ENCODE measurements around the gene DGKQ.
"Not testable (repeated sequence)": the region's sequence is repeated elsewhere in the genome, so short reads cannot be mapped to it uniquely, and the experiment has no call there.

The DGKQ gene

GRCh38 chr4:993111-994029, 20.0 kb upstream of the DGKQ start, which contains the start of gene SLC26A1:
Gene SLC26A1, minus strand, starts transcription at chr4:993404. Its CDS starts 1,701 bp downstream, at chr4:991703.
- no peak for DNase-seq (ENCODE audit: low read depth)

GRCh38 chr4:992297-993110, 19.1 kb upstream of the DGKQ start:
- no peak for DNase-seq (ENCODE audit: low read depth)

- no peak for DNase-seq (ENCODE audit: low read depth)
These were observed 18.3 kb upstream of the DGKQ start for GRCh38 chr4:991451-992296.

- DNase-seq (ENCODE audit: low read depth), result no peak
These were observed 17.5 kb upstream of the DGKQ start for GRCh38 chr4:990746-991367.

GRCh38 chr4:989722-990471, 16.5 kb upstream of the DGKQ start:
- DNase-seq (ENCODE audit: low read depth), result no peak

- no peak for DNase-seq (ENCODE audit: low read depth)
These were observed 15.7 kb upstream of the DGKQ start for GRCh38 chr4:988726-989721.

- DNase-seq (ENCODE audit: low read depth), result no peak
These were observed 14.5 kb upstream of the DGKQ start for GRCh38 chr4:987624-988513.

- peak; percentile 62 for DNase-seq (ENCODE audit: low read depth)
These were observed 13.7 kb upstream of the DGKQ start, which contains the start of gene IDUA for GRCh38 chr4:986879-987623. Gene IDUA, plus strand, starts transcription at chr4:987044. Its CDS starts 41 bp downstream, at chr4:987085.

- DNase-seq (ENCODE audit: low read depth), result no peak
These were observed 13.1 kb upstream of the DGKQ start for GRCh38 chr4:986428-986878.

- DNase-seq (ENCODE audit: low read depth), result peak; percentile 53
These were observed 11.9 kb upstream of the DGKQ start for GRCh38 chr4:985123-985830.

GRCh38 chr4:984336-985054, 11.1 kb upstream of the DGKQ start:
- no peak for DNase-seq (ENCODE audit: low read depth)

- DNase-seq (ENCODE audit: low read depth), result no peak
These were observed 9.4 kb upstream of the DGKQ start for GRCh38 chr4:982814-983213.

- no peak for DNase-seq (ENCODE audit: low read depth)
These were observed 8.9 kb upstream of the DGKQ start for GRCh38 chr4:982291-982690.

GRCh38 chr4:978957-979701, 5.8 kb upstream of the DGKQ start:
- DNase-seq (ENCODE audit: low read depth), result no peak

GRCh38 chr4:976016-976415, 2.6 kb upstream of the DGKQ start:
- not testable (repeated sequence) for DNase-seq (ENCODE audit: low read depth)

Data from stimulated activated CD8-positive, alpha-beta memory T cell treated with anti-CD3 and anti-CD28 coated beads, Interleukin-15, amount 100 ng/mL, for 24 hours (primary cell).